Measurements from ENCODE around the gene C10orf90.

C10orf90 gene

DNA sequence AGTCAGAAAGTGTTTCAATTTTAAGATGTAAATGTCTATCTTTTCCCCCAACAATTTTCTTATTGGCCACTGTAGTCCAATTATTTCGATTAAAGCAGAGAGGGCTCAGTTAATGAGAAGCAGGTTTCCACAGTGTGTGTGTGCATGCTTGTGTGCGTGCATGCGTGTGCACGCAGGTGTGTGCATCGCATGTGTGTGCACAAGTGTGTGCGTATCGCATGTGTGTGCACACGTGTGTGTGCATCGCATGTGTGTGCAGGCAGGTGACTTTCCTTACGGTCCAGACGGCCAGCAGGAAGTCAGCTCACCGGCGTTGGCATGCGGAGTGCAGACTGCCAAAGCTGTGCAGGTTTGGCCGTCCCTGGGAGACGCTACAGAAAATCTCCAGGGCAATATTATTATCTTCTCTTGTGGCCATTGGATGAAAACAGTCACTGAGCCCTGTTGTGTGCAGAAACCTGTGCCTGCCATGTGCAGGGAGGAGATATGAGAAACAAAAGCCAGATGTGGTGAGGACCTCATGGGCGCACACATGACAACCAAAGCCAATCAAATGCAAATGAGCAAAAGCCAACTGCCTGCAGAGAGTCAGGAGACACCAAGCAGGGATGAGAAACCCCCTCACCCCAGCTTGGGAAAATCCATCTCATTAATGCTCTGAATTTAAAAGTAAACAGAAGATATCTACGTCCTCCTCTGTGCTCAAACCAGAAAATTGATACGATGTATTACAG, 70.4 kb downstream of the C10orf90 start:
- TF ChIP-seq ZFP3 (CRISPR knock-in tag; IDR thresholded peaks at IDR 0.05) (no peak), TCF4 (CRISPR knock-in tag; IDR thresholded peaks at IDR 0.05; ENCODE audit: borderline replicate concordance) (no peak), CREB5 (CRISPR knock-in tag; IDR thresholded peaks at IDR 0.05; ENCODE audit: low read depth) (no peak), ZFP30 (CRISPR knock-in tag; IDR thresholded peaks at IDR 0.05) (no peak), BACH2 (CRISPR knock-in tag; IDR thresholded peaks at IDR 0.05; ENCODE audit: borderline replicate concordance) (no peak), RARB (CRISPR knock-in tag; IDR thresholded peaks at IDR 0.05) (no peak), SNAI2 (CRISPR knock-in tag; IDR thresholded peaks at IDR 0.05) (no peak), ESRRG (CRISPR knock-in tag; IDR thresholded peaks at IDR 0.05) (no peak), GLIS3 (CRISPR knock-in tag; IDR thresholded peaks at IDR 0.05) (no peak), ZNF70 (CRISPR knock-in tag; IDR thresholded peaks at IDR 0.05) (no peak), TSHZ2 (CRISPR knock-in tag; IDR thresholded peaks at IDR 0.05) (no peak)
- TF ChIP-seq, protein P1, sequence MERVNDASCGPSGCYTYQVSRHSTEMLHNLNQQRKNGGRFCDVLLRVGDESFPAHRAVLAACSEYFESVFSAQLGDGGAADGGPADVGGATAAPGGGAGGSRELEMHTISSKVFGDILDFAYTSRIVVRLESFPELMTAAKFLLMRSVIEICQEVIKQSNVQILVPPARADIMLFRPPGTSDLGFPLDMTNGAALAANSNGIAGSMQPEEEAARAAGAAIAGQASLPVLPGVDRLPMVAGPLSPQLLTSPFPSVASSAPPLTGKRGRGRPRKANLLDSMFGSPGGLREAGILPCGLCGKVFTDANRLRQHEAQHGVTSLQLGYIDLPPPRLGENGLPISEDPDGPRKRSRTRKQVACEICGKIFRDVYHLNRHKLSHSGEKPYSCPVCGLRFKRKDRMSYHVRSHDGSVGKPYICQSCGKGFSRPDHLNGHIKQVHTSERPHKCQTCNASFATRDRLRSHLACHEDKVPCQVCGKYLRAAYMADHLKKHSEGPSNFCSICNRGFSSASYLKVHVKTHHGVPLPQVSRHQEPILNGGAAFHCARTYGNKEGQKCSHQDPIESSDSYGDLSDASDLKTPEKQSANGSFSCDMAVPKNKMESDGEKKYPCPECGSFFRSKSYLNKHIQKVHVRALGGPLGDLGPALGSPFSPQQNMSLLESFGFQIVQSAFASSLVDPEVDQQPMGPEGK (CRISPR knock-in tag; IDR thresholded peaks at IDR 0.05; ENCODE audit: borderline replicate concordance) = no peak
- ATAC-seq = no peak

GRCh38 chr10:126598009-126598408, 72.5 kb downstream of the C10orf90 start:
- TF ChIP-seq TSHZ2 (CRISPR knock-in tag; IDR thresholded peaks at IDR 0.05) = no peak
- no peak for TF ChIP-seq ZNF8 (CRISPR knock-in tag; IDR thresholded peaks at IDR 0.05)
- no peak for TF ChIP-seq CSDC2 (CRISPR knock-in tag; IDR thresholded peaks at IDR 0.05)
- TF ChIP-seq OSR1 (CRISPR knock-in tag; IDR thresholded peaks at IDR 0.05) = no peak
- TF ChIP-seq BACH2 (CRISPR knock-in tag; IDR thresholded peaks at IDR 0.05; ENCODE audit: borderline replicate concordance) = no peak
- TF ChIP-seq ESRRG (CRISPR knock-in tag; IDR thresholded peaks at IDR 0.05) = no peak
- no peak for TF ChIP-seq RARB (CRISPR knock-in tag; IDR thresholded peaks at IDR 0.05)
- no peak for TF ChIP-seq ZNF70 (CRISPR knock-in tag; IDR thresholded peaks at IDR 0.05)
- no peak for TF ChIP-seq ZNF565 (CRISPR knock-in tag; conservative IDR thresholded peaks at IDR 0.05; ENCODE audit: low read depth)
- no peak for TF ChIP-seq GLIS3 (CRISPR knock-in tag; IDR thresholded peaks at IDR 0.05)
- no peak for TF ChIP-seq PPARA (CRISPR knock-in tag; IDR thresholded peaks at IDR 0.05; ENCODE audit: borderline replicate concordance)
- TF ChIP-seq, protein P2, sequence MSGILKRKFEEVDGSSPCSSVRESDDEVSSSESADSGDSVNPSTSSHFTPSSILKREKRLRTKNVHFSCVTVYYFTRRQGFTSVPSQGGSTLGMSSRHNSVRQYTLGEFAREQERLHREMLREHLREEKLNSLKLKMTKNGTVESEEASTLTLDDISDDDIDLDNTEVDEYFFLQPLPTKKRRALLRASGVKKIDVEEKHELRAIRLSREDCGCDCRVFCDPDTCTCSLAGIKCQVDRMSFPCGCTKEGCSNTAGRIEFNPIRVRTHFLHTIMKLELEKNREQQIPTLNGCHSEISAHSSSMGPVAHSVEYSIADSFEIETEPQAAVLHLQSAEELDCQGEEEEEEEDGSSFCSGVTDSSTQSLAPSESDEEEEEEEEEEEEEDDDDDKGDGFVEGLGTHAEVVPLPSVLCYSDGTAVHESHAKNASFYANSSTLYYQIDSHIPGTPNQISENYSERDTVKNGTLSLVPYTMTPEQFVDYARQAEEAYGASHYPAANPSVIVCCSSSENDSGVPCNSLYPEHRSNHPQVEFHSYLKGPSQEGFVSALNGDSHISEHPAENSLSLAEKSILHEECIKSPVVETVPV (CRISPR knock-in tag; IDR thresholded peaks at IDR 0.05) = no peak
- no peak for TF ChIP-seq ZFP30 (CRISPR knock-in tag; IDR thresholded peaks at IDR 0.05)
- TF ChIP-seq, protein P1 (CRISPR knock-in tag; IDR thresholded peaks at IDR 0.05; ENCODE audit: borderline replicate concordance) = no peak
- no peak for TF ChIP-seq TOX (CRISPR knock-in tag; IDR thresholded peaks at IDR 0.05; ENCODE audit: borderline replicate concordance)
- TF ChIP-seq, protein P3, sequence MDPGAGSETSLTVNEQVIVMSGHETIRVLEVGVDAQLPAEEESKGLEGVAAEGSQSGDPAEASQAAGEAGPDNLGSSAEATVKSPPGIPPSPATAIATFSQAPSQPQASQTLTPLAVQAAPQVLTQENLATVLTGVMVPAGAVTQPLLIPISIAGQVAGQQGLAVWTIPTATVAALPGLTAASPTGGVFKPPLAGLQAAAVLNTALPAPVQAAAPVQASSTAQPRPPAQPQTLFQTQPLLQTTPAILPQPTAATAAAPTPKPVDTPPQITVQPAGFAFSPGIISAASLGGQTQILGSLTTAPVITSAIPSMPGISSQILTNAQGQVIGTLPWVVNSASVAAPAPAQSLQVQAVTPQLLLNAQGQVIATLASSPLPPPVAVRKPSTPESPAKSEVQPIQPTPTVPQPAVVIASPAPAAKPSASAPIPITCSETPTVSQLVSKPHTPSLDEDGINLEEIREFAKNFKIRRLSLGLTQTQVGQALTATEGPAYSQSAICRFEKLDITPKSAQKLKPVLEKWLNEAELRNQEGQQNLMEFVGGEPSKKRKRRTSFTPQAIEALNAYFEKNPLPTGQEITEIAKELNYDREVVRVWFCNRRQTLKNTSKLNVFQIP (CRISPR knock-in tag; IDR thresholded peaks at IDR 0.05; ENCODE audit: borderline replicate concordance, low read depth) = no peak
- no peak for TF ChIP-seq ARNTL (CRISPR knock-in tag; IDR thresholded peaks at IDR 0.05; ENCODE audit: borderline replicate concordance, low read depth)
- no peak for TF ChIP-seq SNAI2 (CRISPR knock-in tag; IDR thresholded peaks at IDR 0.05)

More at GRCh38 chr10:126598009-126598408, 72.5 kb downstream of the C10orf90 start:
- ATAC-seq = peak; percentile 92
